Kidney (tissue), 14 donors: ENCODE measurements around the gene GNS. TPM values are rescaled to one million over a fixed set of nuclear protein-coding genes. Genes with fewer than 3 reads are reported as not detected.
A peak's percentile ranks its signal among the peaks of the same experiment; 100 is the strongest.

Source experiments
- DNase-seq, 5 donors: peaks; one replicate each; pipeline ENCODE4 v3.0.0-alpha.2; 2013 to 2020
- FAIRE-seq: peaks from 2 replicates; lab custom pipeline; 2012; peaks lifted over from hg19 to GRCh38; lab: Jason Lieb, UNC
- H3K27ac ChIP-seq, 2 donors: one replicate each; pipeline ENCODE4 v1.7.0; 2013; ENCODE audit warnings: low read depth in 2 of 2, low read length in 2 of 2, inconsistent platforms in 1 of 2
- H3K27me3 ChIP-seq: one replicate; pipeline ENCODE4 v1.7.1; 2013; ENCODE audit warnings: low read length, inconsistent platforms; ENCODE audit not compliant: control insufficient read depth, insufficient read depth
- H3K36me3 ChIP-seq, 3 donors: one replicate each; pipeline versions ENCODE4 v1.7.0 to v1.7.1; 2013; ENCODE audit warnings: low read length in 3 of 3, control low read depth in 1 of 3, inconsistent platforms in 1 of 3; ENCODE audit not compliant: insufficient read depth in 3 of 3, control insufficient read depth in 2 of 3
- H3K4me1 ChIP-seq, 3 donors: one replicate each; pipeline versions ENCODE4 v1.7.0 to v1.7.1; 2013; ENCODE audit warnings: low read length in 3 of 3, inconsistent platforms in 1 of 3, low read depth in 1 of 3; ENCODE audit not compliant: control insufficient read depth in 2 of 3, insufficient read depth in 2 of 3
- H3K4me3 ChIP-seq, 3 donors: one replicate each; pipeline versions ENCODE4 v1.7.0 to v1.8.1; 2013; ENCODE audit warnings: low read length in 3 of 3, control low read depth in 1 of 3, inconsistent platforms in 1 of 3
- H3K9ac ChIP-seq, 3 donors: one replicate each; pipeline versions ENCODE4 v1.7.0 to v1.7.1; 2013; ENCODE audit warnings: low read length in 3 of 3, control low read depth in 1 of 3, inconsistent platforms in 1 of 3
- H3K9me3 ChIP-seq, 3 donors: one replicate each; pipeline versions ENCODE4 v1.7.0 to v1.7.1; 2013; ENCODE audit warnings: low read length in 3 of 3, control low read depth in 1 of 3, inconsistent platforms in 1 of 3; ENCODE audit not compliant: control insufficient read depth in 2 of 3, insufficient read depth in 1 of 3
- CTCF ChIP-seq: IDR thresholded peaks from 3 replicates; pipeline ENCODE4 v1.5.1; 2012; ENCODE audit warnings: mild to moderate bottlenecking, moderate library complexity, borderline replicate concordance; ENCODE audit not compliant: insufficient read depth; ENCODE audit errors: extremely low read depth
- intact Hi-C: fragments of 100-400 bp; cut with DNase I; formaldehyde crosslinking; loops from one replicate; pipeline ENCODE4 v1.11.1; 2022
- polyA plus RNA-seq: library from polyadenylated mRNA; stranded (reverse); fragments of 350-450 nt; fragmentation: Illumina TruSeq; extraction: RNeasy Lipid Tissue Mini Kit (QIAGEN cat#74804); gene quantifications from one replicate; pipeline ENCODE4 v1.2.3, GENCODE V29; 2014; ENCODE audit warnings: low read depth, low replicate concordance; ENCODE audit not compliant: insufficient read depth
- total RNA-seq: library from RNA; stranded (reverse); fragmentation: NEBNext Ultra II Directional; extraction: Animal tissue kit (Norgen Biotek cat#: 25700); gene quantifications from one replicate; pipeline ENCODE4 v1.2.1, GENCODE V29; 2021
- donor health status: control.
- donor health status: control.
- donor health status: control.
- donor health status: control.
- donor health status: control.
- donor health status: DM: yes; HTN: yes; CAD: no.
- donor health status: Normal renal cell carcinoma (clear cell type).

The GNS gene
- total and polyA plus RNA-seq, 2 donors from 2014 or later, result 108 to 215 TPM

GRCh38 chr12:64753427-64753826 is 5.8 kb downstream of the GNS start:
- Histone ChIP-seq H3K27me3 (no peaks in the 10 kb centered on the region), H3K9me3 (no peaks in the 10 kb centered on the region), H3K9ac (no peak overlapping the region), H3K36me3 (peaks cover 2 to 12% (median 5%) of the 10 kb centered on the region in 3 donors), H3K4me3 (no peak overlapping the region), H3K4me1 (peaks cover 0 to 11% (median 7%) of the 10 kb centered on the region in 3 donors), H3K27ac (no peak overlapping the region)
- intact Hi-C loops, result no loop called here
- FAIRE-seq, result no peak
- DNase-seq, result no peak
- no peak for TF ChIP-seq CTCF

GRCh38 chr12:64752833-64753238 is 6.4 kb downstream of the GNS start:
- no peak overlapping the region for H3K27ac ChIP-seq
- H3K4me3 ChIP-seq, result no peak overlapping the region
- no peak for FAIRE-seq
- H3K9me3 ChIP-seq, result no peaks in the 10 kb centered on the region
- intact Hi-C loops, result no loop called here
- H3K9ac ChIP-seq, result no peak overlapping the region
- no peak for TF ChIP-seq CTCF
- peak in 1 of 5 donors; percentile 24 for DNase-seq
- peaks cover 2 to 12% (median 6%) of the 10 kb centered on the region in 3 donors for H3K36me3 ChIP-seq
- H3K27me3 ChIP-seq, result no peaks in the 10 kb centered on the region
- H3K4me1 ChIP-seq, result peaks cover 0 to 11% (median 7%) of the 10 kb centered on the region in 3 donors

- no peak overlapping the region for H3K4me3 ChIP-seq
- no peak overlapping the region for H3K27ac ChIP-seq
- FAIRE-seq (no peak), DNase-seq (no peak)
- peaks cover 2 to 16% (median 6%) of the 10 kb centered on the region in 3 donors for H3K36me3 ChIP-seq
- H3K27me3 ChIP-seq, result no peaks in the 10 kb centered on the region
- no peak for TF ChIP-seq CTCF
- no peak overlapping the region for H3K9ac ChIP-seq
- H3K4me1 ChIP-seq, result peaks cover 0 to 7% (median 7%) of the 10 kb centered on the region in 3 donors
- intact Hi-C loops, result no loop called here
- H3K9me3 ChIP-seq, result no peaks in the 10 kb centered on the region
Observed at GRCh38 chr12:64752032-64752431, 7.2 kb downstream of the GNS start.
